HG03097 (cell line): Measurements from ENCODE around the gene TNFRSF19.

Experiments
- ATAC-seq: cut with Tn5 transposase; IDR thresholded peaks from one replicate; pipeline ENCODE4 v1.9.1; 2021; ENCODE audit not compliant: unreplicated experiment, low FRiP score

Gene TNFRSF19

GRCh38 chr13:23626700-23627099, 56.5 kb downstream of the TNFRSF19 start:
- ATAC-seq, result no peak

DNA sequence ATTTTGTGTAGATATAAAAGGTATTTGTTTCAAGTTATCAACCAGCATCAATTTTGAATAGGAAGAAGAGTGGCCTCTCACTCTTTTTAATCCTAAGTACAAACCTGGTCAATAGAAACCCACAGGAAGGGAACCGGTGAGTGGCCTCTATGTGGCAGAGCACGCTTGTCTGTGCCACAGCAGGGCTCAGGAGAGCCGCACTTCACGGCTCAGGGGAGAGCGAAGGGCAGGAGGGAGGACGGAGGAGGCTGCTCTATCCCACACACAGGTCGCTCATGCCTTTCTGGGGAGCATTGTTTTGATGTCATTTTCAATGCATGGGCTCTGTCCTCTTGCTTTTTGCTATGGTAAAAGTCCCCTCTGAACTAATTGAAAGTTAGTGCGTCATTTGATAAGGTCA, 57.2 kb downstream of the TNFRSF19 start:
- no peak for ATAC-seq

DNA sequence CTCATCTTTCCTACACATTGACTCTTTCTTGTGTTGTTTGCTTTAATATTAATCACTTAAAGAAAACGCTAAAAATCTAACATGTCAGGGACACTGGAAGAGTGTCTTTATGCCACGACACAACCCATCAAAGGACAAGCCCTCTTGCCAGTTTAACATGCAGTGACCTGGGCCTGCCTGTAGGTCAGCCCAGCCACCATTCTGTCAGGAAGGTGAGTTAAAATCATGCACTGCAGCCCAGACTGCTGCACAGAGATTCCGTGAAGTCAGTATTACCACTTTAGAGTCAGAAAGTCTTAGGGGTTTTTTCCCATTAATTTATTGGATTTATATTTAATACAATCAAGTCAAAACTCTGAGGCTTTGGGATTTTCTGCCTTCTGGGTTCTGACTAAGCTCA, 58.0 kb downstream of the TNFRSF19 start:
- ATAC-seq, result no peak

GRCh38 chr13:23628765-23629565, 58.8 kb downstream of the TNFRSF19 start:
- no peak for ATAC-seq

- no peak for ATAC-seq
Observed at GRCh38 chr13:23629566-23630272, 59.5 kb downstream of the TNFRSF19 start.

DNA sequence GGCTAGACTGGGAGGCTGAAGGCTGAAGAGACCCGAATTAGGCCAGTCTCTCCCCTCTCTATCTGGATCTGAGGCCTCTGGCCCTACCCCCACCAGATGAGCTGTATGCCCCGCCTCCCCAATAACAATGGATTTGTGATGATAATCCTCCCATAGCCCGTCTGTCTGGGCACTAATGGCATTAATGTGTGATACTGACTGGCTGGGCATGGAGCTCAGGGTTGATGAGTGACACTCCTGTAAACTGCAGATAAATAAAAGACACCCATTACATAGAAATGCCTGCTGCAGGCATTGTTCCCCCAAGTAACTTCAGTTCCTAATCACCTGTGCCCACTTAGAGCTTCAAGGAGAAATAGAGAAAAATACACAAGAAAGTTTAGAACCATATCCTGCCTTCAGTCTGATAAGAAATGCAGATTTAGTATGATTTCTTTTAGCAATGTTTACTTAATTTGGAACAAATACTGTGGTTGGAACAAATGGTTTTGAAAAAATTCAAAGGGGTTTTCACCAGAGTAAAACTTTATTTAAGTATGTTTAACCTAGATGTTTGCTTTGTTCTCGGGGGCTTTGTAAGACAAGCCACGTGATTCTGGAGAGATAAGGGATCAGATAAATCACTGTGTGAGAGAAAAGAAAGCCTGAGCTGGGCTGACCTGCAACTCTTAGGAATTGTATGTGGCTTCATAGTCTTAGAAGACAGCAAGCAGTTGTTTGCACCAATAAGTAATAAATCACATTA, 60.3 kb downstream of the TNFRSF19 start:
- no peak for ATAC-seq

GRCh38 chr13:23631311-23632047, 61.3 kb downstream of the TNFRSF19 start:
- ATAC-seq, result no peak

DNA sequence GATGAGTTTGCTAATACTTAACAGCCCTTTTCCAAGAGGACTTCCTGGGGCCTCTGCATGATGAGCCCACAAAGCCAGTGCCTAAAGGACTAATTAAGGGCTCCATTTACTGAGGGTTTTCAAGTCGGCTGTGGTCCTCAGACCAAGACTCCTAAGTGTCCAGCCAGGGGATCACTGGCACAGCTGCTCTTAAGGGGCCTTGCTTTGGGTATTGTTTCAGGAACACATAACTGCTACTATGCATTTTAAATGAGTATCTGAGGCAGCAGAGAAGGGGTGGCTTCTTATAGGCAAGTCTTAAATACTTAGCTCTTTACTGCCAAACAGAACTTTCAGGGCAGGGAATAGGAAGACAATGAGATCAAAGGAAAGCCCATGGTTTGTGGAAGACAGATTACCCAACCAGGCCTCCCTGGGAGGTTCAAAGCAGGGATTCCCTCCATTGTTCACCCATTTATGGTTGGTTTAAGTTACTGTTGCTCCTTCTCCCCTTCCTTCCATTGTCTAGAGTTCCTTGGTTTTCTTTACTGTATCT, 61.9 kb downstream of the TNFRSF19 start:
- no peak for ATAC-seq

GRCh38 chr13:23632741-23633140, 62.5 kb downstream of the TNFRSF19 start:
- ATAC-seq, result no peak

- ATAC-seq, result no peak
Observed at GRCh38 chr13:23634897-23635296, 64.7 kb downstream of the TNFRSF19 start.

GRCh38 chr13:23636360-23636759, 66.1 kb downstream of the TNFRSF19 start:
- ATAC-seq, result no peak

GRCh38 chr13:23637829-23638228, 67.6 kb downstream of the TNFRSF19 start:
- no peak for ATAC-seq

DNA sequence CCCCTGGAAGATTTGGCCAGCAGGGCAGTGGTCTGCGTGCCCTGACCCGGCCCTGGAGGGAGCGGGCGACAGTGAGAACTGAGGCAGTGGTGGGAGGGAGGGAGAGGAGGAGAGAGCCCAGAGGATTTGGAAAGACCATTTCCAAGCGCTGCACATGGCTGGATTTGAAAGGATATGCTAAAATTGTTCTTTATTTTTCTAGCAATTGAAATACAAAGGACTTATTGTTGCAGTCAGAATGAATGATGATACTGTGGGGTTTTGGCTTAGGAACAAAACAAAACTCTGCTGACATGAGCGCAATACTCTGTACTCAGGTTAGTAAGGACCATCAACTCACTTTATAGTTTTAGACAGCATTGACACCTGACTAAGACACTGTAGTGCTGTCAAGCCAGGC, 69.5 kb downstream of the TNFRSF19 start:
- ATAC-seq, result no peak

- ATAC-seq, result no peak
Observed at GRCh38 chr13:23642110-23642509, 71.9 kb downstream of the TNFRSF19 start.

- no peak for ATAC-seq
Observed at GRCh38 chr13:23643338-23644125, 73.3 kb downstream of the TNFRSF19 start.

DNA sequence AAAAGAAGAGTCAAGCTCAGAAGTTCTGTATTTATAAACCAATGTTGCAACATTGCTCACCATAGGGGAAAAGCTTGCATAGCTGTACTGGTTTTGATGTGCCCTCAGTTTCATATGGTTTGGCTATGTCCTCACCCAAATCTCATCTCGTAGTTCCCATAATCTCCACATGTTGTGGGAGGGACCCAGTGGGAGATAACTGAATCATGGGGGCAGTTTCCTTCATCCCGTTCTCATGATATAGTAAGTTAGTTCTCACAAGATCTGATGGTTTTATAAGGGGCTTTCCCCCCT, 73.9 kb downstream of the TNFRSF19 start:
- no peak for ATAC-seq

GRCh38 chr13:23644527-23645138, 74.4 kb downstream of the TNFRSF19 start:
- no peak for ATAC-seq

DNA sequence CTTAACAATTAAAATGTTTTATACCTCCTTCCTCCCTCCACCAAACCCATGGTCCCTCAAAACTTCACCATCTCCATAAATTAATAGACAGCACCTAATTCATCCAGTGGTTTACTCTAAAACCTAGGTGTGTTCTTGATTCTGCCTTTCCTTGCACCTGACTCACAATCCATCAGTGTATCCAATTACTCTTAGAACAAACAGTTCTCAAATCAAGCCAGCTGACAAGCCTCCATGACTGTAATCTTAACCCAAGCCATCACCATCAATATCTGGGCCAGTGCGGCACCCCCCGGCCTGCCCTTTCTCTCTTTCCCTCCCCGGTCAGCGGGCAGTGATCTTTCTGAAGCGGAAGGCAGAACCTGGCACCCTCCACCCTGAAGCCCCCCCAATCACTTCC, 75.6 kb downstream of the TNFRSF19 start:
- no peak for ATAC-seq

DNA sequence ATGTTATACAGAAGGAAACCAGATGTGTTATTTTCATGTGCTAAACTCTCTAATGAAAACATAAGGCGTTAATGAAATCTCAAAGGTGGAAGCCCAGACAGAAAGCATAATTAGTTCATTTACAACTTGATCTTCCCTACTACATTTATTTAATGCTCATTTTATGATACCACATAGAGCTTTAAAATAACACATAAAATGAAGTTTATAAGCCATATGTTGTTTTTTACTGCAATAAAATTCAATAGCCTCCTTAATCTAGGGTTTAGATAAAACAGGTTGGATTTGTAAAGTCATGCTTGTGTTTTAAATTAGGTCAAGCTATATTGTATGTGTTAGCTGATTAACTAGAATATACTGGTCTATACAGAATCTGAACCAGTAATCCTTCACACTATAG, 81.2 kb downstream of the TNFRSF19 start:
- ATAC-seq, result no peak
